ENCODE measurements around the gene MARCHF5. TPM values are rescaled to one million over a fixed set of nuclear protein-coding genes. Genes with fewer than 3 reads are reported as not detected.

The MARCHF5 gene
- total RNA-seq, 1 experiment from 2014 or later: 17.6 TPM

DNA sequence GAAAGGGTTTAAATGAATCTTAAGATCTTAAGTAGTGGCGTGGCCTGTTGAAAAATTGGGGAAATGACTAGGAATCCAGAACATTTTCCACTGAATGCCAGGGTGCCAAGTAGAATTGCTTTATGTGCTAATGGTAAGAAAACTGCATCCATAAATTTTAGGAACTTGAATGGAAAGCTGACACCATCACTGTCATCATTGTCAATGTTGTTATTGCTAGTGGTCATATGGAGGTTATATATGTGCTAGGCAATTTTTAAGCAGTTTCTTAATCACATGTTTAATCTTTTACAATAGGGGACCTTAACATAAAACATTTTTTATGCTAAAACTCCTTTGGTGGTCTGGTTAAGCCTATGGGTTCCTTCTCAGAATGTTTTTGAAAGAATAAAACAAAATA is 13.1 kb downstream of the MARCHF5 start:
- DNase-seq: no peak
- no peak overlapping the region for H3K14ac ChIP-seq (ENCODE audit: insufficient read depth, low read length)
- no peak overlapping the region for H2BK15ac ChIP-seq (ENCODE audit: low read depth, low read length)
- Mint-ChIP-seq H3K4me1 (peaks cover 40 to 48% of the 10 kb centered on the region in 2 experiments), H3K4me3 (peak overlapping the region in 1 of 2 experiments; percentile 12; a peak in 2 of 5 replicates), H3K27ac (peak overlapping the region; percentile 19 to 85 (median 24); a peak in 3 of 7 replicates), H3K27me3 (ENCODE audit: low read depth) (no peaks in the 10 kb centered on the region), H3K9me3 (no peaks in the 10 kb centered on the region; a peak in 1 of 5 replicates), H3K36me3 (ENCODE audit: insufficient read depth in 1 of 3, low read depth in 3 of 3) (peaks cover 8 to 19% (median 9%) of the 10 kb centered on the region in 3 experiments; a peak in 6 of 7 replicates)
- H4K91ac ChIP-seq (ENCODE audit: insufficient read length, low read depth, low read length): no peak overlapping the region
- H3K18ac ChIP-seq (ENCODE audit: insufficient read length, low read depth, low read length): no peak overlapping the region
- H3K56ac ChIP-seq (ENCODE audit: insufficient read length, low read depth, low read length): no peak overlapping the region
- no peaks in the 10 kb centered on the region for H4K20me1 ChIP-seq (ENCODE audit: control insufficient read depth, insufficient read depth, insufficient read length)
- no peak overlapping the region for H3K9ac ChIP-seq (ENCODE audit: extremely low read depth, insufficient read length, low read length)
- TF ChIP-seq, protein P1, sequence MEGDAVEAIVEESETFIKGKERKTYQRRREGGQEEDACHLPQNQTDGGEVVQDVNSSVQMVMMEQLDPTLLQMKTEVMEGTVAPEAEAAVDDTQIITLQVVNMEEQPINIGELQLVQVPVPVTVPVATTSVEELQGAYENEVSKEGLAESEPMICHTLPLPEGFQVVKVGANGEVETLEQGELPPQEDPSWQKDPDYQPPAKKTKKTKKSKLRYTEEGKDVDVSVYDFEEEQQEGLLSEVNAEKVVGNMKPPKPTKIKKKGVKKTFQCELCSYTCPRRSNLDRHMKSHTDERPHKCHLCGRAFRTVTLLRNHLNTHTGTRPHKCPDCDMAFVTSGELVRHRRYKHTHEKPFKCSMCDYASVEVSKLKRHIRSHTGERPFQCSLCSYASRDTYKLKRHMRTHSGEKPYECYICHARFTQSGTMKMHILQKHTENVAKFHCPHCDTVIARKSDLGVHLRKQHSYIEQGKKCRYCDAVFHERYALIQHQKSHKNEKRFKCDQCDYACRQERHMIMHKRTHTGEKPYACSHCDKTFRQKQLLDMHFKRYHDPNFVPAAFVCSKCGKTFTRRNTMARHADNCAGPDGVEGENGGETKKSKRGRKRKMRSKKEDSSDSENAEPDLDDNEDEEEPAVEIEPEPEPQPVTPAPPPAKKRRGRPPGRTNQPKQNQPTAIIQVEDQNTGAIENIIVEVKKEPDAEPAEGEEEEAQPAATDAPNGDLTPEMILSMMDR (conservative IDR thresholded peaks at IDR 0.05): no peak
- H3K79me1 ChIP-seq (ENCODE audit: insufficient read depth, low read depth, low read length, poor library complexity, severe bottlenecking): no peaks in the 10 kb centered on the region
- no peak overlapping the region for H3K4ac ChIP-seq (ENCODE audit: low read depth, low read length)
- no peak overlapping the region for H3K4me2 ChIP-seq (ENCODE audit: insufficient read depth, insufficient read length, low read length)
- H2BK120ac ChIP-seq (ENCODE audit: low read depth, low read length, poor library complexity, severe bottlenecking): no peak overlapping the region
- no peak overlapping the region for H2BK20ac ChIP-seq (ENCODE audit: low read depth, low read length, poor library complexity, severe bottlenecking)
- no peak overlapping the region for H4K8ac ChIP-seq (replicated peaks; ENCODE audit: insufficient read length, low read depth, low read length)
- no peak overlapping the region for H3K27ac ChIP-seq (ENCODE audit: insufficient read length, low read depth, low read length)
- no peak overlapping the region for H2AK5ac ChIP-seq (ENCODE audit: insufficient read length, low read length)
- no peak overlapping the region for H4K5ac ChIP-seq (ENCODE audit: insufficient read length, low read depth, low read length)
- peaks cover 15% of the 10 kb centered on the region; the same call in 1 of the 2 replicates for H3K79me2 ChIP-seq (ENCODE audit: insufficient read depth, low read length)
- H3K23me2 ChIP-seq (ENCODE audit: insufficient read length, low read depth, low read length, poor library complexity, severe bottlenecking): no peaks in the 10 kb centered on the region
- peaks cover 13% of the 10 kb centered on the region for H3K4me1 ChIP-seq (ENCODE audit: insufficient read depth, low read length)
- no peak overlapping the region for H2AFZ ChIP-seq (ENCODE audit: low read length)
- no CpG with 5 or more reads among the region's 1 CpG for WGBS (ENCODE audit: extremely low coverage, insufficient read length, low lambda C conversion rate)
- no peak overlapping the region for H2BK12ac ChIP-seq (ENCODE audit: insufficient read length, low read depth, low read length)
- H3K27me3 ChIP-seq (ENCODE audit: insufficient read depth, low read length): no peaks in the 10 kb centered on the region
- H3K23ac ChIP-seq (ENCODE audit: insufficient read length, low read depth, low read length): no peak overlapping the region
- no peak overlapping the region for H2BK5ac ChIP-seq (ENCODE audit: insufficient read length, low read length)
- H3T11ph ChIP-seq (ENCODE audit: low read length): no peak overlapping the region
- H3K9me3 ChIP-seq (ENCODE audit: control insufficient read depth, low read depth, low read length): no peaks in the 10 kb centered on the region

Data from H9 (cell line).